Measurements from ENCODE around the gene RBM11. TPM values are rescaled to one million over a fixed set of nuclear protein-coding genes. Genes with fewer than 3 reads are reported as not detected.
"Not testable (repeated sequence)": the region's sequence is repeated elsewhere in the genome, so short reads cannot be mapped to it uniquely, and the experiment has no call there.

The RBM11 gene, protein sequence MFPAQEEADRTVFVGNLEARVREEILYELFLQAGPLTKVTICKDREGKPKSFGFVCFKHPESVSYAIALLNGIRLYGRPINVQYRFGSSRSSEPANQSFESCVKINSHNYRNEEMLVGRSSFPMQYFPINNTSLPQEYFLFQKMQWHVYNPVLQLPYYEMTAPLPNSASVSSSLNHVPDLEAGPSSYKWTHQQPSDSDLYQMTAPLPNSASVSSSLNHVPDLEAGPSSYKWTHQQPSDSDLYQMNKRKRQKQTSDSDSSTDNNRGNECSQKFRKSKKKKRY
- total RNA-seq: not detected

DNA sequence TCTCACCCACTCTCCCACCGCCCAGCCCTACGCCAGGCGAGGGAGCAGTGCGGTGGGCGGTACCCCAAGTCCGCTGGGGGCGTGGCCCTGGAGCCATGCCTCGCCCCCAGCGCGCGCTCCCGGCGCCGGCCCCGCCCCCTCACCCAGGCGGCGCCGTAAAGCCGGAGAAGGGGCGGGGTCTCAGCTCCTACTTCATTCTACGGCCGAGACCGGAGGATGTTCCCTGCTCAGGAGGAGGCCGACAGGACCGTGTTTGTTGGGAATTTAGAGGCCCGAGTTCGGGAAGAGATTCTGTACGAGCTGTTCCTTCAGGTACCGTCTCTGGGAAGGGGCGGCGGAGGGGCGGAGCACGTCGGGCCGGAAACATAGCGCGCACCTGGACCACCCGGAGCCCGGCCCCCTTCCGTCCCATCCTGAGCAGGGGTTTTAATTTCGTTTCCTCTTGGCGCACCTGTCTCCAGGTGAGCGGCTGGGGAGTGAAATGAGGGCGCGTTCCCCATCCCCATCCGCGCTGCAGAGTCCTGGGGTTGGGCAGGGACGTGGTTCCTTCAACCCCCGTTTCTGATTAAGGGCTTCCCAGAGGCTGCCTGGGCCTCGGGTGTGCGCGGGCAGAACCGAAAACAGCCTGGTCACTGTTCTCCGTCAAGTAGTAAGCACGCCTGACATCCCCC is at the start of gene RBM11:
Gene RBM11, plus strand, starts transcription at position 187 of the 671 bp plus-strand sequence. Its CDS starts 30 bp downstream, at position 217.
- peak; percentile 78 for DNase-seq

- DNase-seq: not testable (repeated sequence)
Observed at GRCh38 chr21:14166463-14167223, 49.3 kb upstream of the RBM11 start.

GRCh38 chr21:14206222-14206621 is 9.7 kb upstream of the RBM11 start:
- DNase-seq: peak; percentile 1

GRCh38 chr21:14210738-14211137 is 5.2 kb upstream of the RBM11 start, which contains the start of gene LIPI:
Gene LIPI, minus strand, starts transcription at chr21:14210955. Its CDS starts 110 bp downstream, at chr21:14210845.
- DNase-seq: no peak

DNA sequence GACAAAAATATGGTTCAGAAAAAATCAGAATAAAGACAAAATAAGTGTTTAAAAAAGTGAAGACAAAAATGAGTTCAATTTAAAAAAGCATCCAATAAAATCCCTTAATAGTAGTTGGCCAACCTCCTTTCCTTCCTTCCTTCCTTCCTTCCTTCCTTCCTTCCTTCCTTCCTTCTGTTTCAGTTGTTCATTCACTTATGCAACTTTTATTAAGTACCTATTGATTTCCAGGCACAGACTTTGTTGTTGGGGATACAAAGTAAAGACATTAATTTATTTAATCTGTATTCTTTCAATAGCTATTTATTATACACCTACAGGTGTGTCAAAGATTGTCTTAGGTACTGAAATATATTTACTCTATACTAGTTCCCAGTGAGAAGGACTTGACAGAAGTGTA is 2.8 kb upstream of the RBM11 start:
- DNase-seq: no peak

- no peak for DNase-seq
Observed at GRCh38 chr21:14223365-14223764, 7.4 kb downstream of the RBM11 start.

GRCh38 chr21:14229399-14229798 is 13.4 kb downstream of the RBM11 start:
- DNase-seq: no peak

DNA sequence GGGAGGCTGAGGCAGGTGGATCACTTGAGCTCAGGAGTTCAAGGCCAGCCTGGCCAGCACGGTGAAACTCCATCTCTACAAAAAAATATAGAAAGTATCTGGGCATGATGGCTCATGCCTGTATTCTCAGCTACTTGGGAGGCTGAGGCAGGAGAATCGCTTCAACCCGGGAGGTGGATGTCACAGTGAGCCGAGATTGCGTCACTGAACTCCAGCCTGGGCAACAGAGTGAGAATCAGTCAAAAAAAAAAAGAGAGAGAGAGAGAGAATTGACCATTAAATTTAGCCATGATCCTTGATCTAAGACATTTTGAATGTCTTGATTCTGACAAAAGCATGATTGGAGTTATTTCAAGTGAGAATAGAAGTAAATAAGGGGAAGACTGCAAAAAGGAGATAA is 19.1 kb downstream of the RBM11 start:
- DNase-seq: no peak

- DNase-seq: no peak
Observed at GRCh38 chr21:14236180-14236579, 20.2 kb downstream of the RBM11 start.

DNA sequence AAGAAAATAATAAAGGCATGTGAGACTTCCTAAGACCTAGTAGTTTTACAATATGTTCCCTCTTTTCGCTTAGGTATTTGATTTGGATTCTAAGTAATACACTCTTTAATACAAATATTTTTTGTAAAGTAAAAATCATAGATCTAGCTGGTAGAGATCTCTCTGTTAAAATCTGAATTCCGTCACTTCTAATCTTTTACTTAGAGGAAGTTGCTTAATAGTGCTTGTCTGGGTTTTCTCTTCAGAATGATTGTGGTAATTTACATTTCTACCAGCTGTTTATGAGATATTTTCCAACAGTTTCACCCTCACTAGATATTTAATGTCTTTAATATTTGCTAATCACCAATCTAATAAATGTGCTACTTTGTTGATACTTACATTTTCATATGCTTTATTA is 23.3 kb downstream of the RBM11 start:
- no peak for DNase-seq

- no peak for DNase-seq
Observed at GRCh38 chr21:14241297-14241696, 25.3 kb downstream of the RBM11 start.

- DNase-seq: no peak
Observed at GRCh38 chr21:14243461-14243860, 27.5 kb downstream of the RBM11 start.

DNA sequence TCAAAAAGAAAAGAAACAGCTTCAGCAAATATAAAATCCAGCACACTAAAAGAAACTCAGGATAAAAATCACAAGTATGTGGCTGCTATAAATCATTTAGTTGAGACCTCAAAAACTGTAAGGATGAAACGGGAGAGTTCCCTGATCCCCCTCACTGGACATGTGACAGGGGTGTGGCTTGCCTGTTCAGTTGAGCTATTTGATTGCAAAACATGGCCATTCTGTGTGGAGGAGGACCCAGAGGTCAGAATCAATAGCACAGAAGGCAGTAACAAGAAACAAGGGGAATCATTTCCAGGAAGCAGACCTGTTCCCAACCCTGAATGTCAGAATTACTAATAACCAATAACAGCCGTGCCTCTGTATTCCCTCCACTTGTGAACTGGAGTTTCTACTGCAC is 27.9 kb downstream of the RBM11 start:
- no peak for DNase-seq

DNA sequence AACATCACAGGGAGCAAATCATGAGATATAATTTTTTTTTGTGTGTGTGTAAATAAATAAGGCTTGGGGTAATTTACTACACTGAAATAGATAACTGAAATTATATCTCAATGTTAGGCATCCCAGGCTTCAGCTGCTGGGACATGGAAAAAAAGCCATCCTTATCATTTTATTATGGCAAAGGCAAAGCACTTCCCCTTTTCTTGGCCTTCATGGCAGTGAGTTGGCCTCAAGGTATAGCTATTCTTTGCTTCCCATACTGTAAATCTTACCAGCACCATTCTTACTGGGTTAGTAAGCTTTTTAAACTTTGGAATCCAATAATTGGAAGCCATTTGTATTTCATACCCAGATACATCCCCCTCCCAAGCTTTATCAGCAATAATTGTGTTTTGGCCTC is 29.0 kb downstream of the RBM11 start:
- DNase-seq: no peak

DNA sequence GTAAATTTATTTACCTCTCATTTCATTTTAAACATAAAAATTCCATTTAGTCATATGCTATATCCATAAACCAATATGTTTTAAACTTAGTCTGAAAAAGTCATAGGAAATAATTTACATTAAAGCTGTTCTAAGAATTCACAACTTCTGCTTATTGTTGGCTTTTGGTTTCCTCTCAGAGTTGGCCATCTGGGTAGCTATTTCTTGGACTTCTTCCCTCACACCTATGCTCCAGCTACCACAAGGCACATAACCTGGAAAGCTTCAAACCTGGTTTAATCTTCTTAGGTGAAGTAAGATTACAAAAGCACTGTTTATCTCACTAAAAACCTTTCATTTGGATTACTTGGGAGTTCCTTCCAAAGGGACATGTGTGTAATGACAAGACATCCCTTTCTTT is 29.8 kb downstream of the RBM11 start:
- no peak for DNase-seq

GRCh38 chr21:14251336-14251735 is 35.4 kb downstream of the RBM11 start:
- DNase-seq: no peak

DNA sequence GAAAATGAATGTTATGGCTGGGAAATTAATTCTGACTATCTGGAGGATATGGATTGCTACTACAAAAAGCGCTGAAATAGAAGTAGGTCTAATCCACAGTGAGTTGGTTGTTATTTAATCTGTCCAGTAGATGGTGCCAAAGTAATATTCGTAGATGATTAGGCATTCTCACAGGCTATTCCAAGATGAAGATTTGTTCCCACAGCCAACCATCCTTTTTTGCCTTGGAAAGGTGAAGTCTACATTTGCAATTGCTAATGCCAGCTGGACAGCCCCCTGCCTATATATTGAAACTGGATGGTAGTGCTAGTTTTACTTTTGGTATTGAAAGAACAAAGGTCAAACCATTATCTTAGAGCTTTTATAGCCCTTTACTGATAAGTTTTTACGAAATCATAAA is 43.8 kb downstream of the RBM11 start:
- DNase-seq: peak; percentile 81

DNA sequence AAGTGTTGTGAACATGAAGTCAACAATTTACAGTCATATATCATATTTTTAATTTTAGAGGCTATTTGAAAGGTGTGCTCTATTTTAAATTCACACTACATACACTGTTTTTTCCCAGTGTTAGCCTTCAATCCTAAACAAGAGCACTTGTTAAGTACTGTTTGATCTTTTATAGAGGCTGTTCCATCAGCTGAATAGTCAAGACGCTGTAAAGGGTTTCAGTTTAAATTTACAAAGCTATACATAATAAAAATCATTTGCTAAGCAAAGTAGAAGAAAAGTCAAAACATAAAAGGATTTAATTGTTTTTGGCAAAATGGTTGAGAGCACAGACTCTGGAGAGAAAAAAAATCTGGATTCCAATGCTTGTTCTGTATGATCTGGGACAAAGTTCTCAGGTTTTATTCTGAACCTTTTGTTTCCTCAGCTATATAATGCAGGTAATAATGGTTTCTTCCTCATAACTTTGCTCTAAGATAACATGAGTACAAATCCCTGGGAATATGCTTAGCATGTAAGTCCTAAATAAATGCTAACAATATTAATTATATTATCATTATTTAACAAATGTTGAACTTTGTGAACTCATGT is 44.3 kb downstream of the RBM11 start:
- no peak for DNase-seq

GRCh38 chr21:14262039-14262438 is 46.1 kb downstream of the RBM11 start:
- no peak for DNase-seq

- DNase-seq: no peak
Observed at GRCh38 chr21:14263879-14264278, 47.9 kb downstream of the RBM11 start.

DNA sequence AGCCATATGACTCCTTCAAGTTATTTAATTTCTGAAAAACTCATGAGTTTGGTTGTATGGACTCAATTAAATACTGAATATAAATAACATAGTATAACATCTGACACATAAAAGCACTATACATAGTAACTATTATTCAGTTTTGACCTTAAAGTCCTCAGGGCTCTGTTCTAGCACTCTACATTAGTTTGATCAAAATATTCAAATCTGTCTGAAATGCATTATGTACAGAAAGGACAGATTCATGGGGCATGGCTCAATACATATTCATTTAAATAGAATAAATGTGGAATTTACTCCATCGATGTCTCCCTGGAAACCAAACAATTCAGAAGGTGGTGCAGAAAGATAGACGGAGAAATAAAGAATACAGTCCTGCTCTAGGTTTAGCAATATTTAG is 49.1 kb downstream of the RBM11 start:
- DNase-seq: no peak

DNA sequence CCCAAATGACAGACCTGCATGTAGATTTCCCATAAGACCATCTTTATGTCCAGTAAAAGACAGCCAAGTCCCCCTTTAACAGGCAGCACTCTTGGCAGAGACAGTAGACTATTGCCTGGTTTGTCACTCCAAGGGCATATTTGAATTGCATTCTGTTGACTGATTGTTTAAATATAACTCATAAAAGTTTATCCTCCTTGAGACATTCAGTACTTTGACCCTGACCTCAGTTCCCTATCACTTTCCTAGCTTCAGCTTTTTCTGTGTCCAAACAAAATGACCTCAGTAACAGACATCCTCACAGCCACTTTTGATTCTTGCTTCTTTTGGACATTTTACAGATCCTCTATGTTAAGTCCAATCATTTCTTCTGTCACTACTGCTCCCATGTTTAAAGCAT is 51.1 kb downstream of the RBM11 start:
- no peak for DNase-seq

DNA sequence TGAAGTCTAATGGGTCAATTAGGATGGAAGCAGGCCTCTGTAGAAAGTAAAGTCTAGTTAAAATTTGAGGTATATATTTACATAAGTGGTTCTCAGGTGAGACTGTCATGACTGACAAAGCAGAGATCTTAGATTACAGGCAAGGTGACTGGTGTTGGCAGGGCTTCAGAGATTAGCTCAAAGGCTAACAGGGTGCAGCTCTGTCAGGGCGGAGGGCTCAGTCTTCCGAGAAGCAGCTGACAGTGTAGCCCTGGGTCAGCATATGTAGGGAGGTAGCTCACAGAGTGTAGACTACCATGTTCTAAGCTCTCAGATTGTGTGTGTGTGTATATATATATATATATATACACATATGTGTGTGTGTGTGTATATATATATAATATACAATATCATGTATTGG is 54.7 kb downstream of the RBM11 start:
- no peak for DNase-seq
